Effector memory CD4-positive, alpha-beta T cell (primary cell): ENCODE results near the gene WDR81.

Experiments used
- DNase-seq, 3 donors: peaks; one replicate each; pipeline ENCODE4 v3.0.0-alpha.2; 2020
- H3K27ac ChIP-seq: 2 replicates; pipeline ENCODE4 v1.7.0; 2013; ENCODE audit warnings: mild to moderate bottlenecking, low read length, moderate library complexity; ENCODE audit not compliant: insufficient read depth, poor library complexity, severe bottlenecking
- H3K27me3 ChIP-seq: replicated peaks from 2 replicates; pipeline ENCODE4 v1.7.0; 2013; ENCODE audit warnings: mild to moderate bottlenecking, low read length; ENCODE audit not compliant: insufficient read depth, control insufficient read depth, poor library complexity, severe bottlenecking
- H3K36me3 ChIP-seq: 2 replicates; pipeline ENCODE4 v1.7.0; 2013; ENCODE audit warnings: mild to moderate bottlenecking, low read length, moderate library complexity; ENCODE audit not compliant: control insufficient read depth, insufficient read depth
- H3K4me1 ChIP-seq: 2 replicates; pipeline ENCODE4 v1.7.0; 2013; ENCODE audit warnings: low read length, mild to moderate bottlenecking; ENCODE audit not compliant: control insufficient read depth, insufficient read depth, poor library complexity, severe bottlenecking
- H3K4me3 ChIP-seq: 2 replicates; pipeline ENCODE4 v1.7.0; 2013; ENCODE audit warnings: low read length, low read depth, mild to moderate bottlenecking; ENCODE audit not compliant: insufficient read depth, poor library complexity, severe bottlenecking
- H3K9me3 ChIP-seq: 2 replicates; pipeline ENCODE4 v1.7.0; 2013; ENCODE audit warnings: mild to moderate bottlenecking, low read length, moderate library complexity; ENCODE audit not compliant: control insufficient read depth

WDR81 gene

GRCh38 chr17:1779571-1780131, 55.1 kb downstream of the WDR81 start:
- Histone ChIP-seq H3K36me3 (peaks cover 40% of the 10 kb centered on the region), H3K4me3 (no peak overlapping the region), H3K4me1 (no peaks in the 10 kb centered on the region), H3K27me3 (no peaks in the 10 kb centered on the region), H3K9me3 (no peaks in the 10 kb centered on the region), H3K27ac (no peak overlapping the region)
- DNase-seq = no peak

DNA sequence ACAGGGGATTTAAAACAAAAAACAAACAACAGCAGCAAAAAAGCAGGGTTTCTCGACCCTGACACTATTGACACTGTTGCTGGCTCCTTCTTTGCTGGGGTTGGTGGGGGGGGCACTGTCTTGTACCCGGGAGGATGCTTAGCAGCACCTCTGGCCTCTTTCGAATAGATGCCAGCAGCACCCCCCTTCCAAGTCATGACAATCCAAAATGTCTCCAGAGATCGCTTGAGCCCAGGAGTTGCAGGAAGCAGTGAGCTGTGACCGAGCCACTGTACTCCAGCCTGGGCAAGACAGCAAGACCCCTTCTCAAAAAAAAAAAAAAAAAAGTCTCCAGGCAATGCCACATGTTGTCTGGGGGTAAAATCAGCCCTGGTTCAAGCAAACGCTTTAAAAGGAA, 57.7 kb downstream of the WDR81 start:
- Histone ChIP-seq H3K27me3 (no peaks in the 10 kb centered on the region), H3K9me3 (no peaks in the 10 kb centered on the region), H3K27ac (no peak overlapping the region), H3K4me3 (no peak overlapping the region), H3K4me1 (no peaks in the 10 kb centered on the region), H3K36me3 (peaks cover 52% of the 10 kb centered on the region)
- no peak for DNase-seq

GRCh38 chr17:1783271-1783670, 58.8 kb downstream of the WDR81 start:
- no peaks in the 10 kb centered on the region for H3K4me1 ChIP-seq
- H3K27ac ChIP-seq = no peak overlapping the region
- H3K27me3 ChIP-seq = no peaks in the 10 kb centered on the region
- H3K4me3 ChIP-seq = no peak overlapping the region
- H3K9me3 ChIP-seq = no peaks in the 10 kb centered on the region
- DNase-seq = no peak
- H3K36me3 ChIP-seq = peaks cover 50% of the 10 kb centered on the region

DNA sequence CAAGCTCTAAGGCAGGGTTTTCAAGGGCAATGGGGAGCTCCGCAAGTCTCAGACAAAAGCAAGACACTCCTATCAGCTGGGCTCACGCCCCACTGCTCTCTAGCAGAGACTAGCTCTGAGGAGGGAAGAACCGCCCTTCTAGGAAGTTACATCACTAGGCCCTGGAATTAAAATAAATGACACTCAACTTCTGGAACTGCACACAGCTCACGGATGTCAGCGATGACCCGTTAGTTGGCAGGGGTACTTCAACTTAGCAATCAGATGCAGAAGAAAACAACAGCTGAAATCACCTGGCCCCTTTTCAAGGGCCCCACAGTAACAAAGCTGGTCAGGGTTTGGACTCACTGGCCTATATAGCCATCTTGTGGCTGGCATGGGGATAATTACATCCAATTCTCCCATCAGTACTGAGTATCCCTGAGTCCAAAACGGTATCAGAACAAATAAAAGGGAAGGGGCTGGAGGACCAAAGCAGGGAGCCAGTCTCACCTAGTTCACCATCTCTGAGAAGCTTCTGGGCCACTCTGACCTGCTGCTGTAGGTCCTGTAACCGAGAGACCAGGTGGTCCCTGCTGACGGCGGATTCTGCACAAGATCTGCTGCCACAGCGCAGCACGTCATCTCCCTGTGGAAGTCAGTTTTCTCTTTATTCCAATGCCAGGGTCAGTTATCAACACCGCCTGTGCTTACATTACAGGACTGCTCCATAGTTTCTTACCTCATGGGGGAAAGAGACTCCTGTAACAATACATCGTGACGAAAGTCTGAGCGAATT, 59.5 kb downstream of the WDR81 start:
- peaks cover 48% of the 10 kb centered on the region for H3K36me3 ChIP-seq
- H3K9me3 ChIP-seq = no peaks in the 10 kb centered on the region
- H3K27ac ChIP-seq = no peak overlapping the region
- DNase-seq = no peak
- H3K4me1 ChIP-seq = no peaks in the 10 kb centered on the region
- no peaks in the 10 kb centered on the region for H3K27me3 ChIP-seq
- no peak overlapping the region for H3K4me3 ChIP-seq

DNA sequence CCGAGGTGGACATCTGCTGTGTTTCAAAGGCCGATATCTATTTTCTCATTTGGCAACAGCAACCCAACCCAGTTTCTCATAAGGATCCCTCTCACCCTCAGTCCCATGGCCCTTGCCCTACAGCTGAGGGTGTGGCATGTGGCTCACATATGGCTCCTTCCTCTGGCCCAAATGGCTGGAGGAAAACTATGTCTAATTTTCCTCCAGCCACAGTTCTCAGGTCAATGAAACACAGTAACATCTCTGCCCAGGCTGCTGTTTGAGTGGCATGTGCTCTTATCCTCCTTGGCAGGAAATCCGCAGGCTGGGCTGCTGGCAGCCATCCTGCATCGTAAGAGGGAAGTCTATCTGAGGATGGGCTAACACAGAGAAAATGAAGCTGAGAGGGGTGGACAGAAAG, 61.4 kb downstream of the WDR81 start:
- H3K9me3 ChIP-seq = no peaks in the 10 kb centered on the region
- no peak overlapping the region for H3K4me3 ChIP-seq
- no peak for DNase-seq
- no peaks in the 10 kb centered on the region for H3K4me1 ChIP-seq
- H3K36me3 ChIP-seq = peaks cover 43% of the 10 kb centered on the region
- no peaks in the 10 kb centered on the region for H3K27me3 ChIP-seq
- no peak overlapping the region for H3K27ac ChIP-seq

DNA sequence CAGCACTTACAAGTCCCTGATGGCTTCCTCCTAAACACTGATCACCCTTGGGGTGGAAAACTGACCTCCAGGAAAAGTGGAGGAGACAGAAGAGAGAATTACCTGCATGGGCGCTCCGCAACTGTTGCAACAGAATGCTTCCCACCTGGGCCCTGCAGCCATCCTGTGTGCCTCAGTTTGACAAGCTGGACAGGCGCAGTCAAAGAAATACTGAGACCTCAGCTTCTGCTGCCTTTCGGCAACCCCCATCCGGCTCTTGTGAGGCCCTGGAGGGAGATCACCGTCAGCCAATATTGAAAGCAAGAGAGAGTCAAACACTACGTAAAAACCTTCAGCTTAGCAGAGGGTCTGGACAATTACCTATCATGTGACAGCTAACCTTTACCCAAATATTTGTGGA, 62.2 kb downstream of the WDR81 start:
- H3K36me3 ChIP-seq = peaks cover 40% of the 10 kb centered on the region
- H3K27me3 ChIP-seq = no peaks in the 10 kb centered on the region
- H3K27ac ChIP-seq = no peak overlapping the region
- H3K4me1 ChIP-seq = no peaks in the 10 kb centered on the region
- no peak overlapping the region for H3K4me3 ChIP-seq
- no peak for DNase-seq
- H3K9me3 ChIP-seq = no peaks in the 10 kb centered on the region

GRCh38 chr17:1787301-1787902, 62.9 kb downstream of the WDR81 start:
- Histone ChIP-seq H3K9me3 (no peaks in the 10 kb centered on the region), H3K4me3 (no peak overlapping the region), H3K27ac (no peak overlapping the region), H3K36me3 (peaks cover 34% of the 10 kb centered on the region), H3K27me3 (no peaks in the 10 kb centered on the region), H3K4me1 (no peaks in the 10 kb centered on the region)
- DNase-seq = no peak
